OCI-LY7 (cell line): ENCODE results near the gene IDNK. TPM values are rescaled to one million over a fixed set of nuclear protein-coding genes. Genes with fewer than 3 reads are reported as not detected.

Experiments used
- BruUV-seq: library from RNA; stranded (reverse); fragments of 400-500 nt; replicated peaks from 2 replicates; lab custom pipeline; 2021; lab: Mats Ljungman, UMichigan
- CTCF ChIA-PET: fragments of 300-600 bp; sonication (Branson Sonifier 250); formaldehyde crosslinking; loops from one replicate; lab custom pipeline; 2022; ENCODE audit warnings: antibody characterized with exemption; ENCODE audit not compliant: unreplicated experiment; lab: Charles Lee
- POLR2A ChIA-PET: fragments of 300-600 bp; sonication (Branson Sonifier 250); formaldehyde crosslinking; loops from one replicate; lab custom pipeline; 2022; ENCODE audit warnings: antibody characterized with exemption; lab: Charles Lee
- DNase-seq: peaks from one replicate; pipeline ENCODE4 v3.0.0-alpha.2; 2015; ENCODE audit warnings: low spot score
- H2AFZ ChIP-seq: fragments of 200-600 bp; sonication (generic), shearing (Covaris generic); 2 replicates; pipeline ENCODE4 v1.6.1; 2014; ENCODE audit warnings: mild to moderate bottlenecking, antibody characterized with exemption, low read length, moderate library complexity
- H3K27ac ChIP-seq: fragments of 200-600 bp; sonication (generic); 2 replicates; pipeline ENCODE4 v1.5.1; 2014; ENCODE audit warnings: mixed run types, low read depth, mild to moderate bottlenecking, moderate library complexity, low read length, inconsistent platforms; ENCODE audit not compliant: poor library complexity, severe bottlenecking
- H3K36me3 ChIP-seq: fragments of 200-600 bp; sonication (generic); 2 replicates; pipeline ENCODE4 v1.6.1; 2014; ENCODE audit warnings: mild to moderate bottlenecking, antibody characterized with exemption, low read length, moderate library complexity, mixed read lengths; ENCODE audit not compliant: insufficient read depth
- H3K4me1 ChIP-seq: fragments of 200-600 bp; sonication (generic); 2 replicates; pipeline ENCODE4 v1.5.1; 2014; ENCODE audit warnings: mild to moderate bottlenecking, low read length; ENCODE audit not compliant: insufficient read depth, poor library complexity, severe bottlenecking
- H3K4me2 ChIP-seq: fragments of 200-600 bp; sonication (generic); 2 replicates; pipeline ENCODE4 v1.6.1; 2014; ENCODE audit warnings: mild to moderate bottlenecking, low read length
- H3K4me3 ChIP-seq: fragments of 200-600 bp; sonication (generic); 2 replicates; pipeline ENCODE4 v1.5.1; 2014; ENCODE audit warnings: mild to moderate bottlenecking, low read depth, low read length; ENCODE audit not compliant: poor library complexity, severe bottlenecking
- H3K79me2 ChIP-seq: fragments of 200-600 bp; sonication (generic); 2 replicates; pipeline ENCODE4 v1.6.1; 2016; ENCODE audit warnings: low read depth, mild to moderate bottlenecking, low read length, moderate library complexity, mixed read lengths; ENCODE audit not compliant: insufficient read depth
- H3K9me2 ChIP-seq: fragments of 200-600 bp; sonication (generic); 2 replicates; pipeline ENCODE4 v1.6.1; 2016; ENCODE audit warnings: mild to moderate bottlenecking, low read length, mixed read lengths; ENCODE audit not compliant: insufficient read depth
- H3K9me3 ChIP-seq: fragments of 200-600 bp; sonication (generic); 2 replicates; pipeline ENCODE4 v1.6.1; 2014; ENCODE audit warnings: mild to moderate bottlenecking, mixed run types, low read length, mixed read lengths
- H4K20me1 ChIP-seq: fragments of 200-600 bp; sonication (generic); 2 replicates; pipeline ENCODE4 v1.6.1; 2014; ENCODE audit warnings: mild to moderate bottlenecking, antibody characterized with exemption, low read length, moderate library complexity, mixed read lengths; ENCODE audit not compliant: insufficient read depth
- EZH2phosphoT487 ChIP-seq: fragments of 200-600 bp; sonication (generic); IDR thresholded peaks from 2 replicates; pipeline ENCODE4 v1.6.1; 2018; ENCODE audit warnings: low read depth, borderline replicate concordance, mild to moderate bottlenecking, mixed run types, antibody characterized with exemption, low read length, moderate library complexity, mixed read lengths
- intact Hi-C: fragments of 100-400 bp; cut with micrococcal nuclease; formaldehyde crosslinking; loops from one replicate; pipeline ENCODE4 v1.10.0; 2022; ENCODE audit not compliant: unreplicated experiment
- total RNA-seq, 2 experiments: library from RNA; depleted of rRNA in 1 of 2; stranded (reverse); fragments of >200 nt in 1 of 2; shearing (Covaris generic) in 1 of 2; gene quantifications; 2 replicates each; pipeline ENCODE4 v1.2.3, GENCODE V29; 2014 to 2022
- TF ChIP-seq, protein P1 (sequence below): fragments of 200-600 bp; sonication (generic); conservative IDR thresholded peaks from 2 replicates; pipeline ENCODE4 v1.5.1; 2014; ENCODE audit warnings: mild to moderate bottlenecking, antibody characterized with exemption, low read length, moderate library complexity, mixed read lengths

Gene IDNK
- total RNA-seq, 2 experiments from 2014 or later: 3.7 to 8.2 TPM

DNA sequence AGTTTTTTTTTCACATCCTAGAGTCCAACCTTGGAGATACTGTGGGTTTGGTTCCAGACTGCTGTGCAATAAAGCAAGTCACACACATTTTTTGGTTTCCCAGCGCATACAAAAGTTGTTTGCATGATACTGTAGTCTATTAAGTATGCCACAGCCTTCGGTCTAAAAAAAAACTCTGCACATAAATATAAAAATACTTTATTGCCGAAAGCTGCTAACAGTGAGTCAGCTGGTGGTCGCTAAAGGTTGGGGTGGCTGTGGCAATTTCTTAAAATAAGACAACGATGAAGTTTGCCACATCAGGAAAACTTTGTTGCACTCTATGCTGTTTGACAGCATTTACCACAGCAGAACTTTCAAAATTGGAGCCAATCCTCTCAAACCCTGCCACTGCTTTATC lies 47.4 kb downstream of the IDNK start:
- no peak for DNase-seq
- Histone ChIP-seq H3K4me2 (no peak overlapping the region), H4K20me1 (0 out of 2 replicates have a peak, but pooled peaks cover 8% of the 10 kb centered on the region), H3K9me2 (no peaks in the 10 kb centered on the region), H3K27ac (no peak overlapping the region), H2AFZ (no peak overlapping the region), H3K36me3 (peaks cover 97% of the 10 kb centered on the region), H3K79me2 (peaks cover 22% of the 10 kb centered on the region; the same call in 1 of the 2 replicates), H3K4me1 (peaks cover 21% of the 10 kb centered on the region), H3K9me3 (no peaks in the 10 kb centered on the region), H3K4me3 (no peak overlapping the region)
- TF ChIP-seq, protein P1, sequence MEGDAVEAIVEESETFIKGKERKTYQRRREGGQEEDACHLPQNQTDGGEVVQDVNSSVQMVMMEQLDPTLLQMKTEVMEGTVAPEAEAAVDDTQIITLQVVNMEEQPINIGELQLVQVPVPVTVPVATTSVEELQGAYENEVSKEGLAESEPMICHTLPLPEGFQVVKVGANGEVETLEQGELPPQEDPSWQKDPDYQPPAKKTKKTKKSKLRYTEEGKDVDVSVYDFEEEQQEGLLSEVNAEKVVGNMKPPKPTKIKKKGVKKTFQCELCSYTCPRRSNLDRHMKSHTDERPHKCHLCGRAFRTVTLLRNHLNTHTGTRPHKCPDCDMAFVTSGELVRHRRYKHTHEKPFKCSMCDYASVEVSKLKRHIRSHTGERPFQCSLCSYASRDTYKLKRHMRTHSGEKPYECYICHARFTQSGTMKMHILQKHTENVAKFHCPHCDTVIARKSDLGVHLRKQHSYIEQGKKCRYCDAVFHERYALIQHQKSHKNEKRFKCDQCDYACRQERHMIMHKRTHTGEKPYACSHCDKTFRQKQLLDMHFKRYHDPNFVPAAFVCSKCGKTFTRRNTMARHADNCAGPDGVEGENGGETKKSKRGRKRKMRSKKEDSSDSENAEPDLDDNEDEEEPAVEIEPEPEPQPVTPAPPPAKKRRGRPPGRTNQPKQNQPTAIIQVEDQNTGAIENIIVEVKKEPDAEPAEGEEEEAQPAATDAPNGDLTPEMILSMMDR: no peak
- TF ChIP-seq EZH2phosphoT487: no peak
- BruUV-seq: no TSS peak
- ChIA-PET POLR2A (no interaction called here), CTCF (no interaction called here)
- intact Hi-C loops: no loop called here

- BruUV-seq: no TSS peak
- Histone ChIP-seq H3K27ac (no peak overlapping the region), H3K4me3 (no peak overlapping the region), H3K36me3 (peaks cover 97% of the 10 kb centered on the region), H3K4me1 (peaks cover 10% of the 10 kb centered on the region), H3K9me3 (no peaks in the 10 kb centered on the region), H4K20me1 (0 out of 2 replicates have a peak, but pooled peaks cover 8% of the 10 kb centered on the region), H3K79me2 (peaks cover 14% of the 10 kb centered on the region; the same call in 1 of the 2 replicates), H2AFZ (no peak overlapping the region), H3K9me2 (no peaks in the 10 kb centered on the region), H3K4me2 (no peak overlapping the region)
- POLR2A ChIA-PET: interaction anchor here (1.5 kb wide), 1 partner anchor 28 kb away, joined by 4 read pairs; no protein-coding TSS in a partner anchor
- CTCF ChIA-PET: no interaction called here
- TF ChIP-seq, protein P1: no peak
- TF ChIP-seq EZH2phosphoT487: no peak
- DNase-seq: no peak
- intact Hi-C loops: no loop called here
These were observed 48.5 kb downstream of the IDNK start for GRCh38 chr9:83671451-83671850.

DNA sequence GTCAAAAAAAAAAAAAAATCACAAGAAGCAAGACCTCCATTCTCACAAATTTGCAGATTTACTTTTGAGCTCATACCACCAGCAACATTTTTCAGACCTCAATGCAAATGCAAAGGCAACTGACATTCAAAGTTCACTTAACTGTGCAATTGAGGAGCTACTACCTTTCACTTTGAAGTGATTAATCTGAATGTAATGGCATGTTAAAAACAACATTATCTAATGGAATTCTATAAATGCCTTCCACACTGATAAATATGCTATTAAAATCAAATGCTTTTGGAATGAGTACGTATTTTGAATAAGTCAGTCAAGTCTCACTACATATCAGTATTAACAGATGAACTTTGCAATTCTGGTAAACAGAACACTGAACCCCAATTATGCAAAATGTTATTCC lies 52.5 kb downstream of the IDNK start:
- H4K20me1 ChIP-seq: no peaks in the 10 kb centered on the region
- no peaks in the 10 kb centered on the region for H3K4me1 ChIP-seq
- no TSS peak for BruUV-seq
- intact Hi-C loops: no loop called here
- no peaks in the 10 kb centered on the region for H3K9me3 ChIP-seq
- H3K27ac ChIP-seq: no peak overlapping the region
- TF ChIP-seq EZH2phosphoT487: no peak
- no peak overlapping the region for H2AFZ ChIP-seq
- POLR2A ChIA-PET: interaction anchor here (1.1 to 1.4 kb wide), 2 partner anchors 13 to 24 kb away, joined by 3 to 6 read pairs; no protein-coding TSS in a partner anchor
- no peaks in the 10 kb centered on the region for H3K9me2 ChIP-seq
- H3K36me3 ChIP-seq: peaks cover 96% of the 10 kb centered on the region
- CTCF ChIA-PET: no interaction called here
- H3K4me3 ChIP-seq: no peak overlapping the region
- H3K79me2 ChIP-seq: peaks cover 25% of the 10 kb centered on the region; the same call in 1 of the 2 replicates
- DNase-seq: no peak
- H3K4me2 ChIP-seq: no peak overlapping the region
